22Rv1 (cell line): Measurements from ENCODE around the gene PDPN.

Experiments
- ZFX ChIP-seq: fragments of 450-650 bp; IDR thresholded peaks from 2 replicates; pipeline ENCODE4 v1.6.1; 2017; ENCODE audit warnings: antibody characterized with exemption, borderline replicate concordance
- TF ChIP-seq, protein P1 (sequence below): fragments of 450-650 bp; IDR thresholded peaks from 2 replicates; pipeline ENCODE4 v1.5.1; 2017; ENCODE audit warnings: mild to moderate bottlenecking

DNA sequence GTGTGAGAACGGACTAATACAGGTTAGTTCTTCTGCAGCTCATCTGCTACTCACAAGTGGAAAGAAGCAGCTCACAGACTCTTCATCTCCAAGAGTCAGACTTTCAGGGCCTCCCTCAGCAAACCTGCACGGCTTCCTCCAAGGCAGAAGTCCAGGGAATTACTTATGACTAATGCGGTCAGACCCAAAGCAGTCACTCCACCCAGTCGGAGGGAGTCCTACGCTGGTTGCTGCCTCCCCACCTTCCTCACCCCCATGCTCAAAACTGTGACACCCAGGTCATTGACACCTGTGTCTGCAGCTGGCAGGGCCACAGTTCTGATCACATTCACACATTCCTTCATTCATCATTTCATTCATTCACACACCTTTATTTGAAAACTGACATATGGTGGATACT lies 77.9 kb downstream of the PDPN start:
- TF ChIP-seq, protein P1, sequence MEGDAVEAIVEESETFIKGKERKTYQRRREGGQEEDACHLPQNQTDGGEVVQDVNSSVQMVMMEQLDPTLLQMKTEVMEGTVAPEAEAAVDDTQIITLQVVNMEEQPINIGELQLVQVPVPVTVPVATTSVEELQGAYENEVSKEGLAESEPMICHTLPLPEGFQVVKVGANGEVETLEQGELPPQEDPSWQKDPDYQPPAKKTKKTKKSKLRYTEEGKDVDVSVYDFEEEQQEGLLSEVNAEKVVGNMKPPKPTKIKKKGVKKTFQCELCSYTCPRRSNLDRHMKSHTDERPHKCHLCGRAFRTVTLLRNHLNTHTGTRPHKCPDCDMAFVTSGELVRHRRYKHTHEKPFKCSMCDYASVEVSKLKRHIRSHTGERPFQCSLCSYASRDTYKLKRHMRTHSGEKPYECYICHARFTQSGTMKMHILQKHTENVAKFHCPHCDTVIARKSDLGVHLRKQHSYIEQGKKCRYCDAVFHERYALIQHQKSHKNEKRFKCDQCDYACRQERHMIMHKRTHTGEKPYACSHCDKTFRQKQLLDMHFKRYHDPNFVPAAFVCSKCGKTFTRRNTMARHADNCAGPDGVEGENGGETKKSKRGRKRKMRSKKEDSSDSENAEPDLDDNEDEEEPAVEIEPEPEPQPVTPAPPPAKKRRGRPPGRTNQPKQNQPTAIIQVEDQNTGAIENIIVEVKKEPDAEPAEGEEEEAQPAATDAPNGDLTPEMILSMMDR, result no peak
- no peak for TF ChIP-seq ZFX
